Cardiac muscle cell (in vitro differentiated cells and primary cell): ENCODE data around the gene AKAP9. TPM values are rescaled to one million over a fixed set of nuclear protein-coding genes. Genes with fewer than 3 reads are reported as not detected.
"Not testable (repeated sequence)": the region's sequence is repeated elsewhere in the genome, so short reads cannot be mapped to it uniquely, and the experiment has no call there.

ENCODE experiments used
- DNase-seq, 2 donors: peaks; one replicate each; pipeline versions ENCODE4 v3.0.0 to v3.0.0-alpha.2; 2010 to 2017; ENCODE audit warnings: low read depth in 1 of 2, low spot score in 1 of 2
- H3K27ac ChIP-seq: fragments of 200-600 bp; sonication (generic); 2 replicates; pipeline ENCODE4 v1.5.1; 2016
- H3K27me3 ChIP-seq: fragments of 200-600 bp; sonication (generic); 2 replicates; pipeline ENCODE4 v1.6.0; 2016; ENCODE audit warnings: control low read depth
- H3K36me3 ChIP-seq: fragments of 200-600 bp; sonication (generic); 2 replicates; pipeline ENCODE4 v1.5.1; 2016; ENCODE audit warnings: control low read depth
- H3K4me1 ChIP-seq: fragments of 200-600 bp; sonication (generic); 2 replicates; pipeline ENCODE4 v1.8.1; 2017; ENCODE audit warnings: low read depth, mild to moderate bottlenecking, mixed run types
- H3K4me3 ChIP-seq: fragments of 200-600 bp; sonication (generic); 2 replicates; pipeline ENCODE4 v1.5.1; 2016; ENCODE audit warnings: mild to moderate bottlenecking
- H3K9me3 ChIP-seq: fragments of 200-600 bp; sonication (generic); 2 replicates; pipeline ENCODE4 v1.5.1; 2017; ENCODE audit warnings: low read depth, mild to moderate bottlenecking, control low read depth
- CTCF ChIP-seq: IDR thresholded peaks from 2 replicates; pipeline ENCODE4 v1.5.1; 2012; ENCODE audit warnings: low read depth, mild to moderate bottlenecking, low read length
- polyA plus RNA-seq: library from polyadenylated mRNA; unstranded; fragments of >200 nt; fragmentation: Nextera tagmentation; extraction: Ambion mirVana; gene quantifications from 2 replicates; pipeline ENCODE4 v1.2.1, GENCODE V29; 2016
- total RNA-seq: library from RNA; depleted of rRNA; stranded (reverse); fragments of >200 nt; gene quantifications from 2 replicates; pipeline ENCODE4 v1.2.3, GENCODE V29; 2016

AKAP9 gene
- total and polyA plus RNA-seq, 2 experiments from 2014 or later = 41.4 to 57.1 TPM

DNA sequence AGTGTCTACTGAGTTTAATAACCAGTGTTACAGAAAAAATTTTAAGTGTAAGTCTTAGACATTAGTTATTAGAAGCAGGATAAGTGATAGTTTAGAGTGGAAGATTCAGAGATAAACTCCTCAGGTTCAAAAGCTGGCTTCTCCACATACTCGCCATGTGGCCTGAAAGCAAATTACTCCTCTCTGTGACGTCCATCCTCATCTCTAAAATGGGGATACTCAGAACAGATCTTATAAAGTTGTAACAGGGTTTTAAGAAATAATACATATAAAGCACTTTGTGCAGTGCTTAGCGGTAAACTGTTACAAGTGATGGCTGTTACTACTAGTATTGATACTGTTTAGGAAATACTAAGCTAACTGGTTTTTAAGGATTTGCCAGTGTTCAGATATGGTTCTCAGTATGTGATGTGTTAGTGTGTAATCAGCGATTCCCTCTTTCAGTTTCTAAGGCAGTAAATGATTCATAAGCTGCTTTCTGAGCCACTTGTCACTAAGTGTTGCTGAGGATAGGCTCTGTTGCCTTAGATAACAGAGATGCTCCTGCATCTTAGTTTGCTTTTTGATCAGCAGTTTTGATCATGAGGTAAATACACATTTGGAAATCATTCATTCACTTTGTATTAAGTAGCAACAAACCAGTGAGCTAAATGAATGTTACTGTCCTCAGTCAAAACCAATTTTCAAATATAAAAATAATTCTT is 134.9 kb downstream of the AKAP9 start:
- no peaks in the 10 kb centered on the region for H3K27me3 ChIP-seq
- DNase-seq = no peak
- no peak for TF ChIP-seq CTCF
- no peaks in the 10 kb centered on the region for H3K9me3 ChIP-seq
- no peak overlapping the region for H3K27ac ChIP-seq
- peaks cover 3% of the 10 kb centered on the region for H3K4me1 ChIP-seq
- no peak overlapping the region for H3K4me3 ChIP-seq
- peaks cover 23% of the 10 kb centered on the region for H3K36me3 ChIP-seq

DNA sequence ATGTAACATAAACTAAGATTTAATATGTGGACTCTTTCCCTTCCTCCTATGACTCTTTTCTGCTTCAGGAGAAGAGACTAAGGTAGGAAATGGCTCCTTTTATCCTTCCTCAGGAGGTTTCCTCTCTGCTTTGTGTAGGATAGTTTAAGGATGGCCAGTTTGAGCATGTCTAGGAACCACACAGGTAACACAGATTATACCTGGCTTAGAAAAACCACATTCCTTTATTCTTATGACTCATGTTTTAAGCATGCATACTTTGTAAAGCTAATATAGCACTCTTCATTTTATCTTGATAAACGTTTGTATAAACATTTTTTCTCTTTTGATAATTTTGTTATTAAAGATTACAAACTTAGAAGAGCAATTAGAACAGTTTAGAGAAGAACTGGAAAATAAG is 135.8 kb downstream of the AKAP9 start:
- no peak overlapping the region for H3K4me3 ChIP-seq
- H3K27me3 ChIP-seq = no peaks in the 10 kb centered on the region
- no peak for DNase-seq
- no peak overlapping the region for H3K27ac ChIP-seq
- H3K9me3 ChIP-seq = no peaks in the 10 kb centered on the region
- H3K36me3 ChIP-seq = peaks cover 23% of the 10 kb centered on the region
- peaks cover 3% of the 10 kb centered on the region for H3K4me1 ChIP-seq
- TF ChIP-seq CTCF = no peak

DNA sequence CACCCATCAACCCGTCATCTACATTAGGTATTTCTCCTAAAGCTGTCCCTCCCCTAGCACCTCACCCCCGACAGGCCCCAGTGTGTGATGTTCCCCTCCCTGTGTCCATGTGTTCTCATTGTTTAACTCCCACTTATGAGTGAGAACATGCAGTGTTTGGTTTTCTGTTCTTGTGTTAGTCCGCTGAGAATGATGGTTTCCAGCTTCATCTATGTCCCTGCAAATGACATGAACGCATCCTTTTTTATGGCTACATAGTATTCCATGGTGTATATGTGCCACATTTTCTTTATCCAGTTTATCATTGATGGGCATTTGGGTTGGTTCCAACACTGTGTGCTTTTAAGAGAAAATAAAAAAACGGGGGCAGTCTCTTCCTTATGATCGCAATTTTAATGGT is 143.3 kb downstream of the AKAP9 start:
- not testable (repeated sequence) for H3K27ac ChIP-seq, DNase-seq, H3K27me3 ChIP-seq, H3K4me1 ChIP-seq, H3K4me3 ChIP-seq, H3K9me3 ChIP-seq
- H3K36me3 ChIP-seq = peaks cover 70% of the 10 kb centered on the region

GRCh38 chr7:92088266-92088665 is 147.6 kb downstream of the AKAP9 start:
- no peak overlapping the region for H3K27ac ChIP-seq
- H3K27me3 ChIP-seq = no peaks in the 10 kb centered on the region
- no peak for DNase-seq
- peaks cover 83% of the 10 kb centered on the region for H3K36me3 ChIP-seq
- H3K4me3 ChIP-seq = no peak overlapping the region
- TF ChIP-seq CTCF = no peak
- H3K4me1 ChIP-seq = no peaks in the 10 kb centered on the region
- H3K9me3 ChIP-seq = no peaks in the 10 kb centered on the region

DNA sequence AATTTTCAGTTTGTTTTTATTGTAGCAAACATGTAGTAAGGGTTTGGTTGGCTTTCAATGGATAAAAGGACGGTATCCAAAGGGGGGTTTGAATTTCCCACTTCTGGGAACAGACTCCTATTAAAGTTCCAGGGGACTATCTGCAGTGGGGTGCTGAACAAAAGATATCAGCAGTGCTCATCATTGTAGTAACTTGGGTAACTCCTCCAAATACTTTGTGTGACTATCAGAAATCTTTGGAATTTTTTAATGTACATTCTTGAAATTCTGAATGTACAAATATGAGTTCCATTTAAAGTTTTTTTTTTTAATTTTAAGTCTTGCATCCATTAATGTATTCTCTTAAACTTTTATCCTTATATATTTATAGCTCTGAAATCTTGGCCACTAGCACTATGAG is 151.5 kb downstream of the AKAP9 start:
- H3K4me1 ChIP-seq = no peaks in the 10 kb centered on the region
- no peak for DNase-seq
- no peaks in the 10 kb centered on the region for H3K9me3 ChIP-seq
- H3K36me3 ChIP-seq = peaks cover 72% of the 10 kb centered on the region
- no peak overlapping the region for H3K4me3 ChIP-seq
- no peak for TF ChIP-seq CTCF
- no peak overlapping the region for H3K27ac ChIP-seq
- H3K27me3 ChIP-seq = no peaks in the 10 kb centered on the region

DNA sequence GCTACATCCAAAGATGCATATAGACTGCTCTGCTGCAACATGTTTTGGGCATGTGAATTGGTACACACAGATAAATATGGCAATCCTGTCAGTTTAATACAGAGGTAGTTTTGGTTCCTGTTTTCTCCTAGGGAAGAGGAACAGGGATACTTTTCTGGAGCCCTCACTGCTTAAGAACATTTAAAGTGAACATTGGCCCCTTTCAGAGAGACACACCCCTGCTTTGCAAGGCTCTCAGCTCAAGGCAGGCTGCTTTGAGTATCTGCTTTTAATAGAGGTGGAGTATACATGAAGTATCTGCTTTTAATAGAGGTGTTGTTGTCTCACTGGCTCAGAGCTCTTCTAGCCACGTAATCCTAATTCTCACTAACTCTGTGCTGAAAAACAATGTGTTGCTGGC is 154.7 kb downstream of the AKAP9 start:
- Histone ChIP-seq H3K4me1 (no peaks in the 10 kb centered on the region), H3K4me3 (no peak overlapping the region), H3K27me3 (no peaks in the 10 kb centered on the region), H3K27ac (no peak overlapping the region), H3K36me3 (peaks cover 72% of the 10 kb centered on the region), H3K9me3 (no peaks in the 10 kb centered on the region)
- DNase-seq = no peak
- no peak for TF ChIP-seq CTCF
